Keratinocyte (primary cell): ENCODE measurements around the gene RPS18.

Experiments
- EZH2 ChIP-seq: IDR thresholded peaks from one replicate; pipeline ENCODE4 v1.6.1; 2012; ENCODE audit warnings: inconsistent platforms, mild to moderate bottlenecking, low read length, moderate library complexity
- TF ChIP-seq, protein P1 (sequence below), 3 experiments: IDR thresholded peaks in 1 of 3; conservative IDR thresholded peaks in 1 of 3; optimal IDR thresholded peaks in 1 of 3; 2 replicates in 2 of 3; 3 replicates in 1 of 3; pipeline versions ENCODE3 to v1.5.1; 2011; ENCODE audit warnings: low read length in 3 of 3, mild to moderate bottlenecking in 3 of 3, moderate library complexity in 2 of 3, control low read depth in 1 of 3, inconsistent platforms in 1 of 3; ENCODE audit not compliant: insufficient read depth in 2 of 3; ENCODE audit errors: extremely low read depth in 1 of 3

DNA sequence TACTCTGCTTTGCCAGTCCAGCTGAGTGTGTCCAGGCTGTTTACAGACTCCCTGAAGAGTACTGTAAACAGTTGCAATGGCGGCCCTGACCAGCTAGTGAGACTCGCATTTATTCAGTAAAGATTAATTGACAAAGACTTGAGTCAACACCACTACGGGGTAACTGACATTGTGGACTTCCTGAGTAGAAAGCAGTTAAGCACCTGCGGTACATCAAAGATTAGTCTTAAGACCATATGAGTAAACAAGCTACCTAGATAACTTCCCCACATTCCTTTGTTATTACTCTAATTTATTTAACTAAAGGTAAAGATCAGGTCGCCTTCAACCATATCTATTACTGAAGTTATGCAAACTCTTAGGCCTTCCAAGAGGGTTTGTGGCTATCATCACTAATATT is 12.8 kb upstream of the RPS18 start:
- TF ChIP-seq, protein P1, sequence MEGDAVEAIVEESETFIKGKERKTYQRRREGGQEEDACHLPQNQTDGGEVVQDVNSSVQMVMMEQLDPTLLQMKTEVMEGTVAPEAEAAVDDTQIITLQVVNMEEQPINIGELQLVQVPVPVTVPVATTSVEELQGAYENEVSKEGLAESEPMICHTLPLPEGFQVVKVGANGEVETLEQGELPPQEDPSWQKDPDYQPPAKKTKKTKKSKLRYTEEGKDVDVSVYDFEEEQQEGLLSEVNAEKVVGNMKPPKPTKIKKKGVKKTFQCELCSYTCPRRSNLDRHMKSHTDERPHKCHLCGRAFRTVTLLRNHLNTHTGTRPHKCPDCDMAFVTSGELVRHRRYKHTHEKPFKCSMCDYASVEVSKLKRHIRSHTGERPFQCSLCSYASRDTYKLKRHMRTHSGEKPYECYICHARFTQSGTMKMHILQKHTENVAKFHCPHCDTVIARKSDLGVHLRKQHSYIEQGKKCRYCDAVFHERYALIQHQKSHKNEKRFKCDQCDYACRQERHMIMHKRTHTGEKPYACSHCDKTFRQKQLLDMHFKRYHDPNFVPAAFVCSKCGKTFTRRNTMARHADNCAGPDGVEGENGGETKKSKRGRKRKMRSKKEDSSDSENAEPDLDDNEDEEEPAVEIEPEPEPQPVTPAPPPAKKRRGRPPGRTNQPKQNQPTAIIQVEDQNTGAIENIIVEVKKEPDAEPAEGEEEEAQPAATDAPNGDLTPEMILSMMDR (optimal IDR thresholded peaks at IDR 0.05 in 1 of 3, IDR thresholded peaks at IDR 0.05 in 1 of 3, conservative IDR thresholded peaks at IDR 0.05 in 1 of 3; ENCODE audit: extremely low read depth in 1 of 3, insufficient read depth in 2 of 3, low read length in 3 of 3) = no peak
- TF ChIP-seq EZH2 = no peak
